HG02981 (cell line): ENCODE measurements around the gene OR4F3.
"Not testable (repeated sequence)": the region's sequence is repeated elsewhere in the genome, so short reads cannot be mapped to it uniquely, and the experiment has no call there.

Experiments
- ATAC-seq: cut with Tn5 transposase; IDR thresholded peaks from one replicate; pipeline ENCODE4 v1.9.1; 2021; ENCODE audit warnings: mild to moderate bottlenecking, moderate library complexity; ENCODE audit not compliant: unreplicated experiment

OR4F3 gene

GRCh38 chr5:181366968-181367367, at the start of gene OR4F3:
OR4F3 (plus strand) TSS chr5:181367268.
- ATAC-seq = not testable (repeated sequence)
